Natural killer cell (primary cell): ENCODE results near the gene KPNA3. TPM values are rescaled to one million over a fixed set of nuclear protein-coding genes. Genes with fewer than 3 reads are reported as not detected.
A peak's percentile ranks its signal among the peaks of the same experiment; 100 is the strongest.

ENCODE experiments used
- ATAC-seq, 3 donors: fragments of 150-1000 bp in 2 of 3; fragments of 200-7000 bp in 1 of 3; cut with Tn5 transposase; 1 replicate in 1 of 3; 2 replicates in 2 of 3; pipeline ENCODE4 v1.10.0; 2021; ENCODE audit warnings: mild to moderate bottlenecking in 2 of 3, moderate library complexity in 2 of 3
- DNase-seq, 2 donors: peaks; one replicate each; pipeline versions ENCODE4 v3.0.0 to v3.0.0-alpha.2; 2013 to 2021; ENCODE audit warnings: mixed read lengths in 1 of 2
- H3K27ac ChIP-seq: one replicate; pipeline ENCODE4 v1.5.1; 2013; ENCODE audit warnings: mild to moderate bottlenecking, low read length
- H3K27me3 ChIP-seq: one replicate; pipeline ENCODE4 v1.6.1; 2013; ENCODE audit warnings: low read length; ENCODE audit not compliant: control insufficient read depth, insufficient read depth
- H3K36me3 ChIP-seq: one replicate; pipeline ENCODE4 v1.6.1; 2013; ENCODE audit warnings: low read length; ENCODE audit not compliant: control insufficient read depth, insufficient read depth
- H3K4me1 ChIP-seq: one replicate; pipeline ENCODE4 v1.6.1; 2013; ENCODE audit warnings: low read length; ENCODE audit not compliant: control insufficient read depth, insufficient read depth
- H3K4me3 ChIP-seq: one replicate; pipeline ENCODE4 v1.5.1; 2013; ENCODE audit warnings: low read length
- H3K9me3 ChIP-seq: one replicate; pipeline ENCODE4 v1.6.1; 2013; ENCODE audit warnings: low read length; ENCODE audit not compliant: control insufficient read depth, insufficient read depth
- H3K27ac Mint-ChIP-seq, 2 donors: one replicate each; pipeline ENCODE4 v1.8.0; 2022; ENCODE audit warnings: mild to moderate bottlenecking in 2 of 2, mixed read lengths in 2 of 2, moderate library complexity in 1 of 2
- H3K27me3 Mint-ChIP-seq, 2 donors: one replicate each; pipeline ENCODE4 v1.8.0; 2022; ENCODE audit warnings: low read depth in 2 of 2, mixed read lengths in 2 of 2
- H3K36me3 Mint-ChIP-seq: one replicate; pipeline ENCODE4 v1.8.0; 2022; ENCODE audit warnings: mixed read lengths
- H3K4me1 Mint-ChIP-seq, 2 donors: one replicate each; pipeline ENCODE4 v1.8.0; 2022; ENCODE audit warnings: mixed read lengths in 2 of 2
- H3K4me3 Mint-ChIP-seq: one replicate; pipeline ENCODE4 v1.8.0; 2022; ENCODE audit warnings: mild to moderate bottlenecking, moderate library complexity, mixed read lengths
- H3K9me3 Mint-ChIP-seq, 2 donors: one replicate each; pipeline ENCODE4 v1.8.0; 2022; ENCODE audit warnings: mixed read lengths in 2 of 2
- CTCF ChIP-seq: fragments of 200-600 bp; IDR thresholded peaks from one replicate; pipeline ENCODE4 v1.8.0; 2022; ENCODE audit warnings: antibody characterized with exemption
- WGBS: methylation state at CpG from one replicate; pipeline ENCODE4 v1.1.7; 2013; ENCODE audit warnings: missing lambda C conversion rate; ENCODE audit not compliant: insufficient coverage; 5-methylcytosine and 5-hydroxymethylcytosine counted together
- intact Hi-C: fragments of 100-400 bp; cut with micrococcal nuclease; formaldehyde crosslinking; loops from one replicate; pipeline ENCODE4 v1.14.2; 2022
- total RNA-seq, 4 donors: library from RNA; stranded (reverse); fragments of 120-200 nt in 1 of 4; gene quantifications; one replicate each; pipeline versions ENCODE4 v1.2.3 to v1.2.4, GENCODE V29; 2013 to 2022

The KPNA3 gene
- total RNA-seq, 3 donors from 2014 or later (not counting 1 experiment from before 2014, with no cell fraction given): 27.8 to 35.5 (median 29.8) TPM

- 51% methylated on average over 9 of the region's 16 CpGs for WGBS
- H3K4me3 Mint-ChIP-seq: no peak overlapping the region
- Histone ChIP-seq H3K9me3 (no peaks in the 10 kb centered on the region), H3K36me3 (no peaks in the 10 kb centered on the region), H3K27ac (no peak overlapping the region), H3K4me3 (no peak overlapping the region), H3K27me3 (no peaks in the 10 kb centered on the region), H3K4me1 (peaks cover 4% of the 10 kb centered on the region)
- H3K36me3 Mint-ChIP-seq: no peaks in the 10 kb centered on the region
- intact Hi-C loops: loop anchor here (10.0 kb wide), 1 partner anchor 1262 kb away; no protein-coding TSS in a partner anchor
- H3K27ac Mint-ChIP-seq: no peak overlapping the region
- no peaks in the 10 kb centered on the region for H3K27me3 Mint-ChIP-seq
- peaks cover 0 to 5% of the 10 kb centered on the region in 2 donors for H3K4me1 Mint-ChIP-seq
- DNase-seq (peak in 1 of 2 donors; percentile 44), ATAC-seq (peak; percentile 30 to 67 (median 54))
- no peaks in the 10 kb centered on the region for H3K9me3 Mint-ChIP-seq
- TF ChIP-seq CTCF: peak; percentile 20
Measured at GRCh38 chr13:49652355-49653305, 139.9 kb downstream of the KPNA3 start.

- intact Hi-C loops: loop anchor here (10.0 kb wide), 1 partner anchor 1263 kb away; no protein-coding TSS in a partner anchor
- ATAC-seq (no peak), DNase-seq (no peak)
- Mint-ChIP-seq H3K27me3 (no peaks in the 10 kb centered on the region), H3K4me1 (peaks cover 0 to 5% of the 10 kb centered on the region in 2 donors), H3K27ac (no peak overlapping the region), H3K9me3 (no peaks in the 10 kb centered on the region), H3K4me3 (no peak overlapping the region), H3K36me3 (no peaks in the 10 kb centered on the region)
- Histone ChIP-seq H3K27ac (no peak overlapping the region), H3K4me1 (peaks cover 4% of the 10 kb centered on the region), H3K4me3 (no peak overlapping the region), H3K9me3 (no peaks in the 10 kb centered on the region), H3K27me3 (no peaks in the 10 kb centered on the region), H3K36me3 (no peaks in the 10 kb centered on the region)
- TF ChIP-seq CTCF: no peak
- WGBS: 82% methylated on average over 17 of the region's 17 CpGs
Measured at GRCh38 chr13:49651570-49652354, 140.7 kb downstream of the KPNA3 start.

GRCh38 chr13:49649963-49650312 is 142.5 kb downstream of the KPNA3 start:
- Histone ChIP-seq H3K27me3 (no peaks in the 10 kb centered on the region), H3K27ac (no peak overlapping the region), H3K4me1 (peaks cover 2% of the 10 kb centered on the region), H3K9me3 (no peaks in the 10 kb centered on the region), H3K4me3 (no peak overlapping the region), H3K36me3 (no peaks in the 10 kb centered on the region)
- H3K27me3 Mint-ChIP-seq: peaks cover 0 to 3% of the 10 kb centered on the region in 2 donors
- peaks cover 0 to 4% of the 10 kb centered on the region in 2 donors for H3K4me1 Mint-ChIP-seq
- intact Hi-C loops: loop anchor here (10.0 kb wide), 1 partner anchor 1265 kb away; no protein-coding TSS in a partner anchor
- no peak for TF ChIP-seq CTCF
- no peaks in the 10 kb centered on the region for H3K9me3 Mint-ChIP-seq
- WGBS: 81% methylated on average over 2 of the region's 2 CpGs
- H3K27ac Mint-ChIP-seq: no peak overlapping the region
- H3K36me3 Mint-ChIP-seq: no peaks in the 10 kb centered on the region
- ATAC-seq (no peak), DNase-seq (no peak)
- no peak overlapping the region for H3K4me3 Mint-ChIP-seq

Other genes with a start within 250 kb of the KPNA3 start
- 10 to 100 TPM; 19.7 to 28.5 (median 28.4) TPM for gene RCBTB1, start 207.1 kb downstream of the KPNA3 start, total RNA-seq
- 1 to 10 TPM in 1 of 3 donors, under 1 TPM in 2; 0.48 to 1.5 (median 0.61) TPM for gene ARL11, start 164.2 kb downstream of the KPNA3 start, total RNA-seq
- gene EBPL, start 101.2 kb downstream of the KPNA3 start, total RNA-seq: 10 to 100 TPM in 2 of 3 donors, 1 to 10 TPM in 1; 7.1 to 11.3 (median 10.7) TPM
- 1 to 10 TPM; 3.0 to 6.2 (median 4.4) TPM for gene SPRYD7, start 143.7 kb upstream of the KPNA3 start, total RNA-seq
- 10 to 100 TPM; 18.9 to 22.1 (median 20.6) TPM for gene TRIM13, start 204.4 kb upstream of the KPNA3 start, total RNA-seq
- gene KCNRG, start 222.8 kb upstream of the KPNA3 start, total RNA-seq: 1 to 10 TPM in 1 of 3 donors, under 1 TPM in 2; 0.43 to 1.0 (median 0.61) TPM